MM.1S (cell line): ENCODE measurements around the gene CNOT2.

Experiments used
- DNase-seq: peaks from one replicate; pipeline ENCODE4 v3.0.0-alpha.2; 2015
- H2AFZ ChIP-seq: fragments of 300-600 bp; sonication (generic); 2 replicates; pipeline ENCODE4 v1.6.0; 2016; ENCODE audit warnings: antibody characterized with exemption, low read length
- H3F3A ChIP-seq: fragments of 300-600 bp; sonication (generic); 2 replicates; pipeline ENCODE4 v1.6.1; 2016; ENCODE audit warnings: mild to moderate bottlenecking, antibody characterized with exemption, low read length, moderate library complexity, mixed read lengths; ENCODE audit not compliant: insufficient read depth
- H3K27ac ChIP-seq: fragments of 300-600 bp; sonication (generic); 2 replicates; pipeline ENCODE4 v1.5.1; 2016; ENCODE audit warnings: mild to moderate bottlenecking, low read length
- H3K27me3 ChIP-seq: fragments of 300-600 bp; sonication (generic); replicated peaks from 2 replicates; pipeline ENCODE4 v1.6.0; 2016; ENCODE audit warnings: low read length; ENCODE audit not compliant: insufficient read depth
- H3K36me3 ChIP-seq: fragments of 300-600 bp; sonication (generic); replicated peaks from 2 replicates; pipeline ENCODE4 v1.6.1; 2016; ENCODE audit warnings: mild to moderate bottlenecking, low read length, mixed read lengths; ENCODE audit not compliant: insufficient read depth
- H3K4me1 ChIP-seq: fragments of 300-600 bp; sonication (generic); 2 replicates; pipeline ENCODE4 v1.6.1; 2016; ENCODE audit warnings: low read length, mixed read lengths
- H3K4me2 ChIP-seq: fragments of 300-600 bp; sonication (generic); 2 replicates; pipeline ENCODE4 v1.6.0; 2016; ENCODE audit warnings: low read depth, low read length
- H3K4me3 ChIP-seq: fragments of 300-600 bp; sonication (generic); 2 replicates; pipeline ENCODE4 v1.5.1; 2016; ENCODE audit warnings: low read length, mixed read lengths
- H3K79me2 ChIP-seq: fragments of 300-600 bp; sonication (generic); 2 replicates; pipeline ENCODE4 v1.6.1; 2016; ENCODE audit warnings: mixed run types, low read length, mixed read lengths
- H3K9ac ChIP-seq: fragments of 300-600 bp; sonication (generic); 2 replicates; pipeline ENCODE4 v1.6.1; 2016; ENCODE audit warnings: low read length, mixed read lengths
- H3K9me2 ChIP-seq: fragments of 300-600 bp; sonication (generic); replicated peaks from 2 replicates; pipeline ENCODE4 v1.6.1; 2016; ENCODE audit warnings: mild to moderate bottlenecking, low read length, mixed read lengths; ENCODE audit not compliant: insufficient read depth
- H3K9me3 ChIP-seq: fragments of 300-600 bp; sonication (generic); replicated peaks from 2 replicates; pipeline ENCODE4 v1.6.1; 2016; ENCODE audit warnings: mild to moderate bottlenecking, low read length, mixed read lengths; ENCODE audit not compliant: insufficient read depth
- H4K20me1 ChIP-seq: fragments of 300-600 bp; sonication (generic); 2 replicates; pipeline ENCODE4 v1.6.1; 2016; ENCODE audit warnings: mild to moderate bottlenecking, low read length, moderate library complexity, mixed read lengths; ENCODE audit not compliant: insufficient read depth
- EZH2 ChIP-seq: fragments of 300-600 bp; sonication (generic); optimal IDR thresholded peaks from 2 replicates; pipeline ENCODE3; 2017; ENCODE audit warnings: low read depth, mild to moderate bottlenecking, antibody characterized with exemption, low read length, mixed read lengths
- EZH2phosphoT487 ChIP-seq: fragments of 300-600 bp; sonication (generic); IDR thresholded peaks from 2 replicates; pipeline ENCODE4 v1.6.1; 2018; ENCODE audit warnings: antibody characterized with exemption, low read length
- TF ChIP-seq, protein P1 (sequence below): fragments of 300-600 bp; sonication (generic); IDR thresholded peaks from 2 replicates; pipeline ENCODE4 v1.5.1; 2016; ENCODE audit warnings: antibody characterized with exemption, low read length, mixed read lengths

Gene CNOT2

DNA sequence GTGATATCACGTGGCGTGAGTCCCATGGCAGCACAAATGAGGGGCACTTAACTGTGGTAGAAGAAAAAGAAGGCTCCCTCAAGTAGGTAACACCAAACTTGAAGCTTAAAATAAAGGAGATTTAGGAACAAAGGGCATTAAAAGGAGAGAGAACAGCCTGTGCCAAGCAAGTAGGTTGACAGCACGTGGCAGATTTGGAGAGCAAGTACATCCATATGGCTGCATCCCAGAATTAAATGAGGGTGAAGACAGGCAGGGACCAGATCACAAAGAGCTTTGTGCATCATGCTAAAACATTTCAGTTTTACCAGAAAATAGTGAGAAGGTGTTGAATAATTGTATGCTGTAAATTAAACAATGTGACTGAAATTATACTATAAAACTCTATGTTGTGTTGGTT is 155.6 kb downstream of the CNOT2 start:
- H3K9me3 ChIP-seq, result no peaks in the 10 kb centered on the region
- H3K9ac ChIP-seq, result no peak overlapping the region
- no peaks in the 10 kb centered on the region for H3K36me3 ChIP-seq
- H3K9me2 ChIP-seq, result no peaks in the 10 kb centered on the region
- H3K79me2 ChIP-seq, result no peaks in the 10 kb centered on the region
- TF ChIP-seq EZH2, result no peak
- TF ChIP-seq, protein P1, sequence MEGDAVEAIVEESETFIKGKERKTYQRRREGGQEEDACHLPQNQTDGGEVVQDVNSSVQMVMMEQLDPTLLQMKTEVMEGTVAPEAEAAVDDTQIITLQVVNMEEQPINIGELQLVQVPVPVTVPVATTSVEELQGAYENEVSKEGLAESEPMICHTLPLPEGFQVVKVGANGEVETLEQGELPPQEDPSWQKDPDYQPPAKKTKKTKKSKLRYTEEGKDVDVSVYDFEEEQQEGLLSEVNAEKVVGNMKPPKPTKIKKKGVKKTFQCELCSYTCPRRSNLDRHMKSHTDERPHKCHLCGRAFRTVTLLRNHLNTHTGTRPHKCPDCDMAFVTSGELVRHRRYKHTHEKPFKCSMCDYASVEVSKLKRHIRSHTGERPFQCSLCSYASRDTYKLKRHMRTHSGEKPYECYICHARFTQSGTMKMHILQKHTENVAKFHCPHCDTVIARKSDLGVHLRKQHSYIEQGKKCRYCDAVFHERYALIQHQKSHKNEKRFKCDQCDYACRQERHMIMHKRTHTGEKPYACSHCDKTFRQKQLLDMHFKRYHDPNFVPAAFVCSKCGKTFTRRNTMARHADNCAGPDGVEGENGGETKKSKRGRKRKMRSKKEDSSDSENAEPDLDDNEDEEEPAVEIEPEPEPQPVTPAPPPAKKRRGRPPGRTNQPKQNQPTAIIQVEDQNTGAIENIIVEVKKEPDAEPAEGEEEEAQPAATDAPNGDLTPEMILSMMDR, result no peak
- TF ChIP-seq EZH2phosphoT487, result no peak
- no peaks in the 10 kb centered on the region for H3K4me1 ChIP-seq
- no peak for DNase-seq
- no peak overlapping the region for H3K4me3 ChIP-seq
- no peaks in the 10 kb centered on the region for H4K20me1 ChIP-seq
- H3F3A ChIP-seq, result no peaks in the 10 kb centered on the region
- no peak overlapping the region for H2AFZ ChIP-seq
- no peaks in the 10 kb centered on the region for H3K27me3 ChIP-seq
- no peak overlapping the region for H3K27ac ChIP-seq
- no peak overlapping the region for H3K4me2 ChIP-seq

GRCh38 chr12:70399311-70399710 is 156.1 kb downstream of the CNOT2 start:
- H3K79me2 ChIP-seq, result no peaks in the 10 kb centered on the region
- no peaks in the 10 kb centered on the region for H3K9me2 ChIP-seq
- no peak for DNase-seq
- H2AFZ ChIP-seq, result no peak overlapping the region
- H3K27ac ChIP-seq, result no peak overlapping the region
- no peaks in the 10 kb centered on the region for H3K9me3 ChIP-seq
- no peak overlapping the region for H3K4me3 ChIP-seq
- H3K9ac ChIP-seq, result no peak overlapping the region
- no peaks in the 10 kb centered on the region for H3K27me3 ChIP-seq
- no peak for TF ChIP-seq EZH2
- TF ChIP-seq, protein P1, result no peak
- no peak for TF ChIP-seq EZH2phosphoT487
- H3K4me1 ChIP-seq, result no peaks in the 10 kb centered on the region
- H3K4me2 ChIP-seq, result no peak overlapping the region
- H4K20me1 ChIP-seq, result no peaks in the 10 kb centered on the region
- H3F3A ChIP-seq, result no peaks in the 10 kb centered on the region
- H3K36me3 ChIP-seq, result no peaks in the 10 kb centered on the region

GRCh38 chr12:70400124-70400523 is 156.9 kb downstream of the CNOT2 start:
- H3K4me1 ChIP-seq, result no peaks in the 10 kb centered on the region
- H3F3A ChIP-seq, result no peaks in the 10 kb centered on the region
- no peak for TF ChIP-seq EZH2
- no peak for TF ChIP-seq EZH2phosphoT487
- H3K4me3 ChIP-seq, result no peak overlapping the region
- no peaks in the 10 kb centered on the region for H3K36me3 ChIP-seq
- no peak overlapping the region for H2AFZ ChIP-seq
- H3K79me2 ChIP-seq, result no peaks in the 10 kb centered on the region
- H3K27me3 ChIP-seq, result no peaks in the 10 kb centered on the region
- no peaks in the 10 kb centered on the region for H3K9me3 ChIP-seq
- no peak for DNase-seq
- no peak overlapping the region for H3K4me2 ChIP-seq
- no peaks in the 10 kb centered on the region for H4K20me1 ChIP-seq
- H3K9ac ChIP-seq, result no peak overlapping the region
- no peak overlapping the region for H3K27ac ChIP-seq
- H3K9me2 ChIP-seq, result no peaks in the 10 kb centered on the region

- Histone ChIP-seq H3K4me1 (no peaks in the 10 kb centered on the region), H3K79me2 (no peaks in the 10 kb centered on the region), H3K9ac (no peak overlapping the region), H3K27me3 (no peaks in the 10 kb centered on the region), H3K9me3 (no peaks in the 10 kb centered on the region), H3K9me2 (no peaks in the 10 kb centered on the region), H3K4me3 (no peak overlapping the region), H3K36me3 (no peaks in the 10 kb centered on the region), H4K20me1 (no peaks in the 10 kb centered on the region), H2AFZ (no peak overlapping the region), H3F3A (no peaks in the 10 kb centered on the region), H3K27ac (no peak overlapping the region), H3K4me2 (no peak overlapping the region)
- no peak for DNase-seq
- TF ChIP-seq EZH2, result no peak
- TF ChIP-seq, protein P1, result peak; percentile 19; the same call in 1 of the 2 replicates
- no peak for TF ChIP-seq EZH2phosphoT487
Observed at GRCh38 chr12:70402597-70402996, 159.4 kb downstream of the CNOT2 start.
